Suprapubic skin (tissue), 4 donors: ENCODE results near the gene CFAP74. TPM values are rescaled to one million over a fixed set of nuclear protein-coding genes. Genes with fewer than 3 reads are reported as not detected.

Experiments used
- DNase-seq, 2 donors: peaks; one replicate each; pipeline ENCODE4 v3.0.0-alpha.2; 2019; ENCODE audit warnings: low spot score in 2 of 2
- H3K27ac ChIP-seq: fragments of 200-600 bp; sonication (generic); one replicate; pipeline ENCODE4 v1.5.1; 2019
- H3K27me3 ChIP-seq: fragments of 200-600 bp; sonication (generic); one replicate; pipeline ENCODE4 v1.5.1; 2019
- H3K36me3 ChIP-seq: fragments of 200-600 bp; sonication (generic); one replicate; pipeline ENCODE4 v1.5.1; 2019
- H3K4me1 ChIP-seq: fragments of 200-600 bp; sonication (generic); one replicate; pipeline ENCODE4 v1.5.1; 2019
- H3K4me3 ChIP-seq: fragments of 200-600 bp; sonication (generic); one replicate; pipeline ENCODE4 v1.5.1; 2019; ENCODE audit warnings: mild to moderate bottlenecking
- H3K9me3 ChIP-seq: fragments of 200-600 bp; sonication (generic); one replicate; pipeline ENCODE4 v1.5.1; 2019
- CTCF ChIP-seq, 2 donors: fragments of 200-600 bp in 1 of 2; fragments of 450-650 bp in 1 of 2; sonication (generic) in 1 of 2; IDR thresholded peaks; one replicate each; pipeline ENCODE4 v1.5.1; 2016 to 2019; ENCODE audit warnings: antibody characterized with exemption in 2 of 2, mild to moderate bottlenecking in 1 of 2, moderate library complexity in 1 of 2
- EP300 ChIP-seq: sonication (generic); formaldehyde crosslinking; IDR thresholded peaks from one replicate; pipeline ENCODE4 v1.6.1; 2017; ENCODE audit warnings: antibody characterized with exemption
- POLR2A ChIP-seq, 2 donors: fragments of 450-650 bp; IDR thresholded peaks; one replicate each; pipeline ENCODE4 v1.6.1; 2017; ENCODE audit warnings: antibody characterized with exemption in 2 of 2, mild to moderate bottlenecking in 2 of 2, moderate library complexity in 2 of 2
- POLR2AphosphoS5 ChIP-seq, 3 donors: sonication (generic); formaldehyde crosslinking; IDR thresholded peaks; one replicate each; pipeline ENCODE4 v1.6.1; 2017; ENCODE audit warnings: antibody characterized with exemption in 3 of 3
- WGBS: methylation state at CpG from one replicate; pipeline ENCODE4 v1.1.5; 2018; 5-methylcytosine and 5-hydroxymethylcytosine counted together
- total RNA-seq, 4 donors: library from RNA; depleted of rRNA; stranded (reverse); fragments of >200 nt; gene quantifications; one replicate each; pipeline ENCODE4 v1.1.0, GENCODE V29; 2016

Gene CFAP74
- total RNA-seq, 4 donors from 2014 or later: not detected

DNA sequence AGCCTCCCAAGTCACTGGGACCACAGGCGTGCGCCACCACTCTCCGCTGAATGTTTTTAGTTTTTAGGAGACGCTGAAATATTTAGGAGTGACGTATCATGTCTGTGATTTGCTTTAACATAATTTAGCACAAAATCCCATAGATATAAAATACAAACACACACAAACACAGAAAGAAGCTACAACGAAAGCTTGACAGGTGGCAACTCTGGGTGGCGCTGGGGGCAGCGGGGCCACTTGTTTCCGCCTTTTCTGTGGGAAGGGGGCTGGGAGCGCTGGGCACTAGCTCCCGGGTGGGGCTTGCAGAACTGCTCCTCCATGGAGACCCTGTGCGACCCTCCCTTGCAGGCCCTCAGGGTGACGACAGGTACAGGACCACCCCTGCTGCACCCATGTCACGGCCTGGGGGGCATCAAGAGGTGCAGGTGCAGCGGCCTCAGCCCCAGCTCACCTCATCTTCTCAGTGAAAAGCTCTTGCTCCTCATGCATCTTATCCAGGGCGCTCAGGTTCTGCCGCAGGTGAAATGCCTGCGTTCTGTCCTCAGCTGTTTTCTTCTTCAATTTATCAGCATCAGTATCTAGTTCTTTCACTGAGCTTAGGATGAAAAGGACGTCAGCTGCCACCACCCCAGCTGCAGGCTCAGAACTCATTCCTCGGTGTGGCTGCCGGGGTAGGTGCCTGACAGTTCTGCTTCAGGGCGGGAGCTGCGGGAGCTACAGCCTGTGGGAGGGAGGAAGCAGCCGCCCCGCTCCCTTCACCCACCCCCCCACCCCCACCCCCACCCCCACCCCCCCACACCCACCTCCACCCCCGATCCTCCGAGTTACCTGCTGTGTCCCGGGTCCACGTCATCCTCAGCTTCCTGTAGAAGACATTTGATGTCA, 15.3 kb downstream of the CFAP74 start:
- DNase-seq: no peak
- TF ChIP-seq POLR2AphosphoS5 (IDR thresholded peaks at IDR 0.05): no peak
- TF ChIP-seq CTCF (IDR thresholded peaks at IDR 0.05): no peak
- TF ChIP-seq POLR2A (IDR thresholded peaks at IDR 0.05): no peak
- peaks cover 30% of the 10 kb centered on the region for H3K27me3 ChIP-seq
- H3K27ac ChIP-seq: no peak overlapping the region
- no peaks in the 10 kb centered on the region for H3K36me3 ChIP-seq
- no peaks in the 10 kb centered on the region for H3K9me3 ChIP-seq
- peaks cover 6% of the 10 kb centered on the region for H3K4me1 ChIP-seq
- no peak overlapping the region for H3K4me3 ChIP-seq
- 59% methylated on average over 24 of the region's 29 CpGs for WGBS

DNA sequence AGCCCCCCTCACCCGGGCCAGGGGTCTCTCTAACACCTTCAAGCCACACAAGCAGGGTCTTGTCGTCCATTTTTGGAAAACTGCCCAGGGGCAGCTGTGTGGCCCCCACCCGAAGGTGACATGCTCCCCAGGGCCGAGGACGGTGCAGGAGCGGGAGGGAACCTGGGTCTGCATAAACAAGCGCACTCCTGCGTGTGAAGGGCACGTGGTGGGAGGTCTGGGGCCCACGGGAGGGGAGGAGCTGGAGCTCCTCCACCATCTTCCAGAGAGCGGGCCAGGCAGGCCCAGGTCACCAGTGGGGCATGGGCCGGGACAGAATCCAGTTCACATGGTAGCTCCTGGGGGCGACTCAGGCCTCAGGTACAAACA, 16.5 kb downstream of the CFAP74 start:
- H3K27me3 ChIP-seq: peaks cover 30% of the 10 kb centered on the region
- H3K27ac ChIP-seq: no peak overlapping the region
- no peaks in the 10 kb centered on the region for H3K36me3 ChIP-seq
- 91% methylated on average over 11 of the region's 13 CpGs for WGBS
- H3K9me3 ChIP-seq: no peaks in the 10 kb centered on the region
- TF ChIP-seq POLR2A (IDR thresholded peaks at IDR 0.05) (no peak), POLR2AphosphoS5 (IDR thresholded peaks at IDR 0.05) (no peak), EP300 (no peak), CTCF (IDR thresholded peaks at IDR 0.05) (no peak)
- no peak for DNase-seq
- no peak overlapping the region for H3K4me3 ChIP-seq
- peaks cover 6% of the 10 kb centered on the region for H3K4me1 ChIP-seq

DNA sequence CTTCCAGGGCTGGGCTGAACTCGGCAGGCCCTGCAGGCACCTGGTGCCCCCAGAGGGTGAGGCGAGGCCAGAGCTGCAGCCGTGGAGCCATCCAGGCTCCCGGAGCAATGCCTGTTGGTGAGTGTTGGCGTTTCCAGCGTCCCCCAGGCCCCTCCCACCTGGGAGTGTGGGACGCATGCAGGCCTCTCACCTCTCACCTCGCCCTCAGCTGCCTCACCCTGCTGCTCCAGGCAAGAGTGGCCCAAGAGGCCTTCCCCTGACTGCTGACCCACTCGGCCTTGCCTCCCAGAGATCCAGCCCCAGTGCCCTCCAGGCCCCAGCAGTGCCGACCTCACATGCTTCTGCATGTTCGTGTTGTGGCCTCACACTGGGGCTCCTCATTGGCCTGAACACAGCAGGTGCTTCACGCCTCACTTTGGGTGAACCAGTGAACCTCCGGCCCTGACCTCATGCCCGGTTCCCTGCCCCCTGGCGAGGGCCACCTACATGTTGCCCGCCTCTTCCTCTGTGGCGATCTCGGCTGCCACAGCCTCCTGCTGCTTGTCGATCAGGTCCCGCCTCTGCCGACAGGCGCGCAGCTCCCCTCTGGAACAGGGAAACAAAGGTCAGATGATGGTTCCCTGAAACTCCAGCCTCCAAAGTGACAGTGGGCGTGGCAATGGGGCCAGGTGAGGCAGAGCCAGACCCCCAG, 17.0 kb downstream of the CFAP74 start:
- Histone ChIP-seq H3K27ac (no peak overlapping the region), H3K36me3 (no peaks in the 10 kb centered on the region), H3K4me1 (peaks cover 6% of the 10 kb centered on the region), H3K27me3 (peaks cover 30% of the 10 kb centered on the region), H3K4me3 (no peak overlapping the region), H3K9me3 (no peaks in the 10 kb centered on the region)
- 100% methylated on average over 12 of the region's 24 CpGs for WGBS
- no peak for DNase-seq
- no peak for TF ChIP-seq CTCF (IDR thresholded peaks at IDR 0.05)

- TF ChIP-seq POLR2AphosphoS5 (IDR thresholded peaks at IDR 0.05): no peak
- no peak for TF ChIP-seq EP300
- TF ChIP-seq CTCF (IDR thresholded peaks at IDR 0.05): no peak
- no peak for TF ChIP-seq POLR2A (IDR thresholded peaks at IDR 0.05)
- H3K36me3 ChIP-seq: no peaks in the 10 kb centered on the region
- H3K27me3 ChIP-seq: peaks cover 30% of the 10 kb centered on the region
- WGBS: 81% methylated on average over 19 of the region's 32 CpGs
- H3K4me3 ChIP-seq: no peak overlapping the region
- H3K4me1 ChIP-seq: peaks cover 6% of the 10 kb centered on the region
- DNase-seq: no peak
- no peaks in the 10 kb centered on the region for H3K9me3 ChIP-seq
- H3K27ac ChIP-seq: no peak overlapping the region
Measured at GRCh38 chr1:1985375-1986050, 18.1 kb downstream of the CFAP74 start.

DNA sequence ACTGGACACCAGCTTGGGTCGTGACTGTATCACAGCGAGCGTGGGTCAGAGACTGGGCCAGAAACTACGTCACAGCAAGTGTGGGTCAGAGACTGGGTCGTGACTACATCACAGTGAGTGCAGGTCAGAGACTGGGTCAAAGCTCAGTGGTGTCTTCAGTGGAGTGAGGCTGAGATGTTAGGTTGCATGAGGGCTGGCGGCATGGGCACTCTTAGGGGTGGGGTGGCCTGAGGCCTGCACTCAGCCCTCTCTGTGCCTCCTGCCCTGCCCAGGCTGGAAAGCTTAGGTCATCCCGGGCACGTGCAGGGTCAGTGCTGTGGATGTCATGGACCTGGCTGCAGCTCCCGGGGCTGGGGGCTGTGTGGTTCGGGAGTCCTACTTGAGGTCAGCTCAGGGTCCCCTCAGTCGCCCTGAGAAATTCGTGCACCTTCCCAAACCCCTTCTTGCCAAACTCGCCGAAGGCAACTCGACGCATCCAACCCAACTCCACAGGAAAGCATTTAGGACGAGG, 19.0 kb downstream of the CFAP74 start:
- H3K4me1 ChIP-seq: peaks cover 6% of the 10 kb centered on the region
- H3K27ac ChIP-seq: no peak overlapping the region
- WGBS: 83% methylated on average over 14 of the region's 17 CpGs
- H3K36me3 ChIP-seq: no peaks in the 10 kb centered on the region
- TF ChIP-seq EP300 (no peak), POLR2AphosphoS5 (IDR thresholded peaks at IDR 0.05) (no peak), CTCF (IDR thresholded peaks at IDR 0.05) (no peak), POLR2A (IDR thresholded peaks at IDR 0.05) (no peak)
- no peaks in the 10 kb centered on the region for H3K9me3 ChIP-seq
- no peak overlapping the region for H3K4me3 ChIP-seq
- peaks cover 30% of the 10 kb centered on the region for H3K27me3 ChIP-seq
- DNase-seq: no peak
